Activated CD4-positive, alpha-beta T cell treated with anti-CD3 and anti-CD28 coated beads, Interleukin-2, Interleukin-6, amounts not matched to agents 100 ng/mL and 50 ng/mL, durations not matched to agents 16 hours and 8 hours (primary cell): ENCODE measurements around the gene MVK.

Source experiments
- DNase-seq: peaks from one replicate; pipeline ENCODE4 v3.0.0-alpha.2; 2020

The MVK gene

GRCh38 chr12:109547286-109547685 is 26.3 kb upstream of the MVK start:
- DNase-seq: no peak

- no peak for DNase-seq
These were observed 25.3 kb upstream of the MVK start for GRCh38 chr12:109548258-109548657.

GRCh38 chr12:109549613-109550270 is 23.9 kb upstream of the MVK start:
- no peak for DNase-seq

GRCh38 chr12:109550281-109550680 is 23.3 kb upstream of the MVK start:
- no peak for DNase-seq

GRCh38 chr12:109551108-109551507 is 22.5 kb upstream of the MVK start:
- DNase-seq: no peak

GRCh38 chr12:109552971-109553370 is 20.6 kb upstream of the MVK start:
- no peak for DNase-seq

- no peak for DNase-seq
These were observed 20.1 kb upstream of the MVK start for GRCh38 chr12:109553483-109553882.

- no peak for DNase-seq
These were observed 19.6 kb upstream of the MVK start for GRCh38 chr12:109553906-109554500.

- DNase-seq: no peak
These were observed 18.8 kb upstream of the MVK start for GRCh38 chr12:109554761-109555160.

GRCh38 chr12:109555431-109556315 is 17.9 kb upstream of the MVK start:
- DNase-seq: no peak

- DNase-seq: no peak
These were observed 16.4 kb upstream of the MVK start for GRCh38 chr12:109557200-109557599.

- no peak for DNase-seq
These were observed 15.8 kb upstream of the MVK start for GRCh38 chr12:109557805-109558204.

- DNase-seq: no peak
These were observed 15.0 kb upstream of the MVK start for GRCh38 chr12:109558374-109559199.

GRCh38 chr12:109559200-109559505 is 14.4 kb upstream of the MVK start:
- DNase-seq: no peak

- no peak for DNase-seq
These were observed 14.0 kb upstream of the MVK start for GRCh38 chr12:109559601-109560000.

GRCh38 chr12:109560867-109561710 is 12.5 kb upstream of the MVK start:
- no peak for DNase-seq

- DNase-seq: no peak
These were observed 11.9 kb upstream of the MVK start for GRCh38 chr12:109561711-109562030.

GRCh38 chr12:109562871-109563270 is 10.7 kb upstream of the MVK start:
- DNase-seq: no peak

GRCh38 chr12:109563291-109564284 is 10.0 kb upstream of the MVK start:
- no peak for DNase-seq

GRCh38 chr12:109566424-109566823 is 7.2 kb upstream of the MVK start:
- DNase-seq: no peak

GRCh38 chr12:109567296-109567695 is 6.3 kb upstream of the MVK start:
- DNase-seq: no peak
